HCT116 (cell line): Measurements from ENCODE around the gene MAPKAP1. TPM values are rescaled to one million over a fixed set of nuclear protein-coding genes. Genes with fewer than 3 reads are reported as not detected.
A peak's percentile ranks its signal among the peaks of the same experiment; 100 is the strongest.

Experiments
- ATAC-seq: fragments of 200-7000 bp; cut with Tn5 transposase; 2 replicates; pipeline ENCODE4 v1.9.1; 2020; ENCODE audit warnings: mild to moderate bottlenecking, moderate library complexity
- BruUV-seq: library from RNA; stranded (reverse); fragments of 400-500 nt; replicated peaks from 2 replicates; lab custom pipeline; 2021; lab: Mats Ljungman, UMichigan
- CTCF ChIA-PET: fragments of 300-600 bp; sonication (Branson Sonifier 250); formaldehyde crosslinking; loops from one replicate; lab custom pipeline; 2021; ENCODE audit warnings: antibody characterized with exemption; lab: Charles Lee
- POLR2A ChIA-PET: fragments of 300-600, 350-600 bp; sonication (Branson Sonifier 250); formaldehyde crosslinking; loops from one replicate; lab custom pipeline; 2021; ENCODE audit warnings: antibody characterized with exemption; lab: Charles Lee
- RAD21 ChIA-PET, 2 experiments: fragments of 300-600 bp; sonication (Branson Sonifier 250); formaldehyde crosslinking; loops; one replicate each; lab custom pipeline; 2023; ENCODE audit warnings: low total read pairs in 2 of 2; ENCODE audit not compliant: uncharacterized antibody in 2 of 2, unreplicated experiment in 2 of 2, low non-redundant PET in 1 of 2; lab: Charles Lee
- DNase-seq: peaks from one replicate; pipeline ENCODE4 v3.0.0-alpha.2; 2010; ENCODE audit warnings: low read depth, low spot score
- H2AFZ ChIP-seq: fragments of 200-600 bp; shearing (Covaris generic), sonication (generic); 2 replicates; pipeline ENCODE4 v1.6.1; 2017; ENCODE audit warnings: low read depth, mixed run types, mixed read lengths, antibody characterized with exemption, low read length; ENCODE audit not compliant: poor library complexity, severe bottlenecking
- H3K27ac ChIP-seq: 2 replicates; pipeline ENCODE4 v1.5.1; 2012; ENCODE audit warnings: low read depth, low read length
- H3K27me3 ChIP-seq: fragments of 200-600 bp; sonication (generic); 2 replicates; pipeline ENCODE4 v1.6.1; 2016; ENCODE audit warnings: mixed run types, low read length, mixed read lengths; ENCODE audit not compliant: insufficient read depth
- H3K36me3 ChIP-seq, 2 experiments: fragments of 200-500 bp in 1 of 2; fragments of 200-600 bp in 1 of 2; sonication (Bioruptor generic) in 1 of 2; sonication (generic) in 1 of 2; 2 replicates each; pipeline versions ENCODE4 v1.5.1 to v1.6.1; 2014 to 2016; ENCODE audit warnings: low read length in 2 of 2, inconsistent platforms in 1 of 2, mixed read lengths in 1 of 2, mixed run types in 1 of 2; ENCODE audit not compliant: insufficient read depth in 2 of 2, control insufficient read depth in 1 of 2
- H3K4me1 ChIP-seq, 2 experiments: fragments of 200-600 bp in 1 of 2; sonication (generic) in 1 of 2; 2 replicates each; pipeline versions ENCODE4 v1.5.1 to v1.6.1; 2012 to 2017; ENCODE audit warnings: low read length in 2 of 2, inconsistent platforms in 1 of 2, mild to moderate bottlenecking in 1 of 2, mixed read lengths in 1 of 2, mixed run types in 1 of 2, moderate library complexity in 1 of 2; ENCODE audit not compliant: insufficient read depth in 2 of 2, control insufficient read depth in 1 of 2
- H3K4me2 ChIP-seq: fragments of 200-600 bp; sonication (generic); 2 replicates; pipeline ENCODE4 v1.6.1; 2017; ENCODE audit warnings: mixed run types, low read length, mixed read lengths
- H3K4me3 ChIP-seq, 2 experiments: fragments of 200-600 bp in 1 of 2; sonication (generic) in 1 of 2; replicated peaks in 1 of 2; 2 replicates each; pipeline ENCODE4 v1.5.1; 2011 to 2016; ENCODE audit warnings: low read length in 2 of 2, control low read depth in 1 of 2, low read depth in 1 of 2, mild to moderate bottlenecking in 1 of 2, mixed read lengths in 1 of 2, mixed run types in 1 of 2
- H3K79me2 ChIP-seq: fragments of 200-600 bp; sonication (generic); 2 replicates; pipeline ENCODE4 v1.6.1; 2017; ENCODE audit warnings: mild to moderate bottlenecking, mixed run types, low read length, moderate library complexity, mixed read lengths; ENCODE audit not compliant: insufficient read depth
- H3K9ac ChIP-seq: fragments of 200-600 bp; sonication (generic); 2 replicates; pipeline ENCODE4 v1.6.1; 2016; ENCODE audit warnings: low read length, mixed read lengths
- H3K9me2 ChIP-seq: fragments of 200-600 bp; sonication (generic), shearing (Covaris generic); 2 replicates; pipeline ENCODE4 v1.6.1; 2017; ENCODE audit warnings: mixed run types, mild to moderate bottlenecking, moderate library complexity; ENCODE audit not compliant: insufficient read depth
- H3K9me3 ChIP-seq, 2 experiments: fragments of 200-500 bp in 1 of 2; fragments of 200-600 bp in 1 of 2; sonication (Bioruptor generic) in 1 of 2; sonication (generic) in 1 of 2; 2 replicates each; pipeline ENCODE4 v1.6.1; 2014 to 2017; ENCODE audit warnings: low read length in 2 of 2, mixed read lengths in 2 of 2, inconsistent platforms in 1 of 2, low read depth in 1 of 2, mild to moderate bottlenecking in 1 of 2, mixed run types in 1 of 2, moderate library complexity in 1 of 2; ENCODE audit not compliant: control insufficient read depth in 1 of 2, insufficient read depth in 1 of 2
- H4K20me1 ChIP-seq: fragments of 200-600 bp; sonication (generic), shearing (Covaris generic); 2 replicates; pipeline ENCODE4 v1.6.1; 2017; ENCODE audit warnings: mixed run types, mild to moderate bottlenecking, moderate library complexity; ENCODE audit not compliant: insufficient read depth
- ATF3 ChIP-seq: IDR thresholded peaks from 2 replicates; pipeline ENCODE4 v1.6.1; 2012
- CTCF ChIP-seq, 3 experiments: fragments of 200-600 bp in 1 of 3; sonication (generic) in 1 of 3; IDR thresholded peaks in 2 of 3; conservative IDR thresholded peaks in 1 of 3; 2 replicates each; pipeline ENCODE4 v1.5.1; 2012 to 2017; ENCODE audit warnings: low read depth in 2 of 3, low read length in 2 of 3, antibody characterized with exemption in 1 of 3, borderline replicate concordance in 1 of 3, control low read depth in 1 of 3, mild to moderate bottlenecking in 1 of 3, mixed read lengths in 1 of 3, mixed run types in 1 of 3, moderate library complexity in 1 of 3; ENCODE audit not compliant: insufficient read depth in 1 of 3
- EZH2 ChIP-seq: fragments of 200-600 bp; sonication (generic); IDR thresholded peaks from 2 replicates; pipeline ENCODE4 v1.6.1; 2017; ENCODE audit warnings: antibody characterized with exemption, mixed run types
- EZH2phosphoT487 ChIP-seq: fragments of 200-600 bp; IDR thresholded peaks from 2 replicates; pipeline ENCODE4 v1.6.1; 2018; ENCODE audit warnings: antibody characterized with exemption, borderline replicate concordance
- RAD21 ChIP-seq: IDR thresholded peaks from 2 replicates; pipeline ENCODE4 v1.6.1; 2012; ENCODE audit warnings: low read depth, mild to moderate bottlenecking
- SP1 ChIP-seq: IDR thresholded peaks from 2 replicates; pipeline ENCODE4 v1.6.1; 2012; ENCODE audit warnings: low read depth
- YY1 ChIP-seq: IDR thresholded peaks from 2 replicates; pipeline ENCODE4 v1.6.1; 2011; ENCODE audit warnings: low read length, low read depth, moderate library complexity, mild to moderate bottlenecking; ENCODE audit not compliant: insufficient replicate concordance; ENCODE audit errors: extremely low read depth
- ZNF274 ChIP-seq: fragments of 200-500 bp; sonication (Bioruptor generic); IDR thresholded peaks from 2 replicates; pipeline ENCODE4 v1.6.1; 2014; ENCODE audit warnings: mild to moderate bottlenecking, low read depth, low read length, inconsistent platforms
- intact Hi-C: fragments of 100-400 bp; cut with micrococcal nuclease; formaldehyde crosslinking; loops from 2 replicates; pipeline ENCODE4 v1.10.0; 2022
- total RNA-seq: library from RNA; stranded (reverse); gene quantifications from one replicate; pipeline ENCODE4 v1.2.1, GENCODE V29; 2021; ENCODE audit not compliant: unreplicated experiment

The MAPKAP1 gene
- total RNA-seq, 1 experiment from 2014 or later: 72.5 TPM

DNA sequence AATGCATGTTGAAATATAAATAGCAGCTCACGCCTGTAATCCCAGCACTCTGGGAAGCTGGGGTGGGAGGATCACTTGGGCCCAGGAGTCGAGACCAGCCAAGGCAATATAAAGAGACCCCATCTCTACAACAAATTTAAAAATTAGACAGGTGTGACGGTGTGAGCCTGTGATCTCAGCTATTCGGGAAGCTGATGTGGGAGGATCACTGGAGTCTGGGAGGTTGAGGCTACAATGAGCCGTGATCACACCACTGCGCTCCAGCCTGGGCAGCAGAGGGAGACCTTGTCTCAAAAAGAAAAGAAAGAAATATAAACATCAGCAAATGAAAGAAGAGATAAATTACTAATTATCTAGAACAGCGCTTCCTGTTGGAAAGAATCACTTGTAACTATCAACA is 105.0 kb downstream of the MAPKAP1 start:
- no peak overlapping the region for H2AFZ ChIP-seq
- H3K4me2 ChIP-seq: no peak overlapping the region
- peaks cover 43% of the 10 kb centered on the region for H3K79me2 ChIP-seq
- CTCF ChIA-PET: interaction anchor here (1.7 kb wide), 1 partner anchor 17 kb away, joined by 4 read pairs; no protein-coding TSS in a partner anchor
- no peaks in the 10 kb centered on the region for H3K9me3 ChIP-seq
- TF ChIP-seq ATF3 (no peak), SP1 (no peak), EZH2phosphoT487 (no peak), EZH2 (no peak), CTCF (IDR thresholded peaks at IDR 0.05 in 2 of 3, conservative IDR thresholded peaks at IDR 0.05 in 1 of 3; ENCODE audit: borderline replicate concordance in 1 of 3, insufficient read depth in 1 of 3, low read depth in 2 of 3, low read length in 2 of 3) (peak in 2 of 3 experiments; percentile 30 to 33; a peak in 2 of 6 replicates), ZNF274 (no peak), YY1 (no peak), RAD21 (peak; percentile 58; the same call in 1 of the 2 replicates)
- no peak for DNase-seq
- H3K4me1 ChIP-seq: no peaks in the 10 kb centered on the region
- no peaks in the 10 kb centered on the region for H3K9me2 ChIP-seq
- ATAC-seq: no peak
- RAD21 ChIA-PET: no interaction called here
- no TSS peak for BruUV-seq
- intact Hi-C loops: no loop called here
- POLR2A ChIA-PET: no interaction called here
- H3K9ac ChIP-seq: no peak overlapping the region
- H3K4me3 ChIP-seq: no peak overlapping the region
- H4K20me1 ChIP-seq: no peaks in the 10 kb centered on the region; the same call in 1 of the 2 replicates
- H3K36me3 ChIP-seq: no peaks in the 10 kb centered on the region
- no peak overlapping the region for H3K27ac ChIP-seq
- H3K27me3 ChIP-seq: no peaks in the 10 kb centered on the region
